OCI-LY1 (cell line): ENCODE measurements around the gene GOLGA3.
"Not testable (repeated sequence)": the region's sequence is repeated elsewhere in the genome, so short reads cannot be mapped to it uniquely, and the experiment has no call there.

Experiments used
- H2AFZ ChIP-seq: fragments of 200-600 bp; sonication (generic), shearing (Covaris generic); 2 replicates; pipeline ENCODE4 v1.6.0; 2014; ENCODE audit warnings: antibody characterized with exemption, mild to moderate bottlenecking, low read length
- H3F3A ChIP-seq: fragments of 200-600 bp; sonication (generic), shearing (Covaris generic); 2 replicates; pipeline ENCODE4 v1.6.0; 2014; ENCODE audit warnings: mild to moderate bottlenecking, antibody characterized with exemption, low read length, moderate library complexity; ENCODE audit not compliant: insufficient read depth
- H3K27ac ChIP-seq: fragments of 200-600 bp; sonication (generic); 2 replicates; pipeline ENCODE4 v1.5.1; 2014; ENCODE audit warnings: low read length, mixed run types, mild to moderate bottlenecking, low read depth; ENCODE audit not compliant: poor library complexity, severe bottlenecking
- H3K27me3 ChIP-seq: fragments of 200-600 bp; sonication (generic); 2 replicates; pipeline ENCODE4 v1.6.0; 2014; ENCODE audit warnings: antibody characterized with exemption, mild to moderate bottlenecking, low read length, moderate library complexity; ENCODE audit not compliant: insufficient read depth
- H3K36me3 ChIP-seq: fragments of 200-600 bp; sonication (generic); 2 replicates; pipeline ENCODE4 v1.6.1; 2014; ENCODE audit warnings: mild to moderate bottlenecking, antibody characterized with exemption, low read length, moderate library complexity, mixed read lengths; ENCODE audit not compliant: insufficient read depth
- H3K4me1 ChIP-seq: fragments of 200-600 bp; sonication (generic); 2 replicates; pipeline ENCODE4 v1.5.1; 2014; ENCODE audit warnings: mild to moderate bottlenecking, low read length, moderate library complexity; ENCODE audit not compliant: insufficient read depth, severe bottlenecking
- H3K4me2 ChIP-seq: fragments of 200-600 bp; sonication (generic), shearing (Covaris generic); 2 replicates; pipeline ENCODE4 v1.6.1; 2014; ENCODE audit warnings: low read length
- H3K4me3 ChIP-seq: fragments of 200-600 bp; sonication (generic); 2 replicates; pipeline ENCODE4 v1.5.1; 2014; ENCODE audit warnings: low read length, low read depth, mild to moderate bottlenecking, mixed read lengths; ENCODE audit not compliant: poor library complexity, severe bottlenecking
- H3K79me2 ChIP-seq: fragments of 200-600 bp; shearing (Covaris generic); 2 replicates; pipeline ENCODE4 v1.6.1; 2016; ENCODE audit warnings: mixed run types, low read length, mixed read lengths; ENCODE audit not compliant: insufficient read depth
- H3K9ac ChIP-seq: fragments of 200-600 bp; sonication (generic), shearing (Covaris generic); 2 replicates; pipeline ENCODE4 v1.6.1; 2014; ENCODE audit warnings: mild to moderate bottlenecking, low read length, mixed read lengths
- H3K9me2 ChIP-seq: fragments of 200-600 bp; sonication (generic), shearing (Covaris generic); 2 replicates; pipeline ENCODE4 v1.6.1; 2014; ENCODE audit warnings: low read depth, mild to moderate bottlenecking, low read length, mixed read lengths
- H3K9me3 ChIP-seq: fragments of 200-600 bp; shearing (Covaris generic); 2 replicates; pipeline ENCODE4 v1.6.1; 2014; ENCODE audit warnings: low read length, mixed read lengths
- H4K20me1 ChIP-seq: fragments of 200-600 bp; sonication (generic), shearing (Covaris generic); 2 replicates; pipeline ENCODE4 v1.6.0; 2016; ENCODE audit warnings: mild to moderate bottlenecking, low read length; ENCODE audit not compliant: insufficient read depth
- CTCF ChIP-seq: fragments of 200-600 bp; sonication (generic), shearing (Covaris generic); IDR thresholded peaks from 2 replicates; pipeline ENCODE4 v1.5.1; 2017; ENCODE audit warnings: mild to moderate bottlenecking, antibody characterized with exemption, low read length, moderate library complexity, mixed read lengths
- EZH2 ChIP-seq: fragments of 200-600 bp; sonication (generic), shearing (Covaris generic); IDR thresholded peaks from 2 replicates; pipeline ENCODE4 v1.8.0; 2017; ENCODE audit warnings: borderline replicate concordance, mixed run types, mild to moderate bottlenecking, antibody characterized with exemption, low read length, moderate library complexity, mixed read lengths

Gene GOLGA3

GRCh38 chr12:132754160-132754932 is 74.3 kb downstream of the GOLGA3 start:
- H2AFZ ChIP-seq, result no peak overlapping the region
- no peaks in the 10 kb centered on the region for H3K9me2 ChIP-seq
- no peaks in the 10 kb centered on the region for H3K9me3 ChIP-seq
- H3K4me3 ChIP-seq, result no peak overlapping the region
- peak; percentile 30; the same call in 1 of the 2 replicates for TF ChIP-seq CTCF
- no peak for TF ChIP-seq EZH2
- no peak overlapping the region for H3K27ac ChIP-seq
- no peak overlapping the region for H3K9ac ChIP-seq
- H3K27me3 ChIP-seq, result no peaks in the 10 kb centered on the region
- no peak overlapping the region for H3K4me2 ChIP-seq
- peaks cover 56% of the 10 kb centered on the region for H3K79me2 ChIP-seq
- H3K36me3 ChIP-seq, result peaks cover 95% of the 10 kb centered on the region
- no peaks in the 10 kb centered on the region for H4K20me1 ChIP-seq
- no peaks in the 10 kb centered on the region for H3K4me1 ChIP-seq
- no peaks in the 10 kb centered on the region for H3F3A ChIP-seq

GRCh38 chr12:132753670-132754069 is 75.0 kb downstream of the GOLGA3 start:
- H3K4me2 ChIP-seq, H3K27ac ChIP-seq, H3K4me3 ChIP-seq, H2AFZ ChIP-seq, H3F3A ChIP-seq, H3K9ac ChIP-seq, H3K9me3 ChIP-seq, H4K20me1 ChIP-seq, H3K27me3 ChIP-seq, H3K4me1 ChIP-seq, H3K9me2 ChIP-seq: not testable (repeated sequence)
- Histone ChIP-seq H3K79me2 (peaks cover 49% of the 10 kb centered on the region), H3K36me3 (peaks cover 94% of the 10 kb centered on the region)
- TF ChIP-seq CTCF, result peak; percentile 10; the same call in 1 of the 2 replicates

- Histone ChIP-seq H3K36me3 (peaks cover 97% of the 10 kb centered on the region), H3F3A (no peaks in the 10 kb centered on the region), H3K79me2 (peaks cover 11% of the 10 kb centered on the region; the same call in 1 of the 2 replicates), H3K4me2 (no peak overlapping the region), H3K4me3 (no peak overlapping the region), H2AFZ (no peak overlapping the region), H3K27me3 (no peaks in the 10 kb centered on the region), H4K20me1 (no peaks in the 10 kb centered on the region), H3K9me2 (no peaks in the 10 kb centered on the region), H3K27ac (no peak overlapping the region), H3K9me3 (no peaks in the 10 kb centered on the region), H3K4me1 (no peaks in the 10 kb centered on the region), H3K9ac (no peak overlapping the region)
- TF ChIP-seq CTCF, result no peak
- TF ChIP-seq EZH2, result no peak
Observed at GRCh38 chr12:132748319-132748718, 80.3 kb downstream of the GOLGA3 start.
